Neutrophil (primary cell): Measurements from ENCODE around the gene SH3BGRL2.
"Not testable (repeated sequence)": the region's sequence is repeated elsewhere in the genome, so short reads cannot be mapped to it uniquely, and the experiment has no call there.

ENCODE experiments used
- H3K27ac ChIP-seq: fragments of 200-600 bp; sonication (generic); 2 replicates; pipeline ENCODE4 v1.5.1; 2016; ENCODE audit warnings: mild to moderate bottlenecking, moderate library complexity
- H3K27me3 ChIP-seq: fragments of 200-600 bp; sonication (generic); 2 replicates; pipeline ENCODE4 v1.6.0; 2016; ENCODE audit warnings: mild to moderate bottlenecking
- H3K36me3 ChIP-seq: fragments of 200-600 bp; sonication (generic); 2 replicates; pipeline ENCODE4 v1.5.1; 2017
- H3K4me1 ChIP-seq, 2 experiments: fragments of 200-600 bp in 1 of 2; sonication (generic) in 1 of 2; 1 replicate in 1 of 2; 2 replicates in 1 of 2; pipeline versions ENCODE4 v1.5.1 to v1.6.1; 2013 to 2016; ENCODE audit warnings: low read depth in 1 of 2, low read length in 1 of 2, mild to moderate bottlenecking in 1 of 2, moderate library complexity in 1 of 2; ENCODE audit not compliant: control insufficient read depth in 1 of 2, insufficient read depth in 1 of 2
- H3K4me3 ChIP-seq, 2 experiments: fragments of 200-600 bp in 1 of 2; sonication (generic) in 1 of 2; 1 replicate in 1 of 2; 2 replicates in 1 of 2; pipeline ENCODE4 v1.5.1; 2013 to 2016; ENCODE audit warnings: low read depth in 1 of 2, low read length in 1 of 2, mild to moderate bottlenecking in 1 of 2, moderate library complexity in 1 of 2
- H3K9me3 ChIP-seq: fragments of 200-600 bp; sonication (generic); 2 replicates; pipeline ENCODE4 v1.5.1; 2016
- CTCF ChIP-seq: fragments of 200-600 bp; sonication (generic); IDR thresholded peaks from 2 replicates; pipeline ENCODE4 v1.5.1; 2016; ENCODE audit warnings: antibody characterized with exemption

The SH3BGRL2 gene

GRCh38 chr6:79731471-79731870, 100.3 kb downstream of the SH3BGRL2 start:
- H3K9me3 ChIP-seq = no peaks in the 10 kb centered on the region
- H3K27ac ChIP-seq = no peak overlapping the region
- no peaks in the 10 kb centered on the region for H3K36me3 ChIP-seq
- H3K4me3 ChIP-seq = no peak overlapping the region
- no peaks in the 10 kb centered on the region for H3K27me3 ChIP-seq
- no peak for TF ChIP-seq CTCF
- no peaks in the 10 kb centered on the region for H3K4me1 ChIP-seq

- Histone ChIP-seq H3K27ac (no peak overlapping the region), H3K36me3 (no peaks in the 10 kb centered on the region), H3K4me1 (no peaks in the 10 kb centered on the region), H3K27me3 (no peaks in the 10 kb centered on the region), H3K9me3 (no peaks in the 10 kb centered on the region), H3K4me3 (no peak overlapping the region)
- TF ChIP-seq CTCF = no peak
Measured at GRCh38 chr6:79733388-79733787, 102.3 kb downstream of the SH3BGRL2 start.

DNA sequence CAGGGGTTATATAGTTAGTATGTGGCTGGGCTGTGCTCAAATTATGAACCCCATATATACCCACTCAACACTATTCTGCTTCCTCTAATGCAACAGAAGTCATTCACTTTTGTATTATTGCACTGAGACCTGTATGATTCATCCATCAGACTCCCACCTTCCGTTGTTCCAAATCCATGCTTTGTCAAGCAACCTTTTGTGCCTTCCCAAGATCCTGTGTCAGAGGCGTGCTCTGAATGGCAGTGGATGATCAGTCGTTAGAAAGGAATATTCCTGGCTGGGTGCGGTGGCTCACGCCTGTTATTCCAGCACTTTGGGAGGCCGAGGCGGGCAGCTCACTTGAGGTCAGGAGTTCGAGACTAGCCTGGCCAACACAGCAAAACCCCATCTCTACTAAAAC, 103.2 kb downstream of the SH3BGRL2 start:
- no peak overlapping the region for H3K27ac ChIP-seq
- H3K4me1 ChIP-seq = no peaks in the 10 kb centered on the region

GRCh38 chr6:79735183-79735582, 104.1 kb downstream of the SH3BGRL2 start:
- Histone ChIP-seq H3K36me3 (no peaks in the 10 kb centered on the region), H3K27me3 (no peaks in the 10 kb centered on the region), H3K4me3 (no peak overlapping the region), H3K9me3 (no peaks in the 10 kb centered on the region), H3K27ac (no peak overlapping the region), H3K4me1 (no peaks in the 10 kb centered on the region)
- TF ChIP-seq CTCF = no peak

More for the DNA sequence above, 103.2 kb downstream of the SH3BGRL2 start:
- no peaks in the 10 kb centered on the region for H3K9me3 ChIP-seq
- no peak overlapping the region for H3K4me3 ChIP-seq
- no peak for TF ChIP-seq CTCF
- no peaks in the 10 kb centered on the region for H3K36me3 ChIP-seq
- no peaks in the 10 kb centered on the region for H3K27me3 ChIP-seq

DNA sequence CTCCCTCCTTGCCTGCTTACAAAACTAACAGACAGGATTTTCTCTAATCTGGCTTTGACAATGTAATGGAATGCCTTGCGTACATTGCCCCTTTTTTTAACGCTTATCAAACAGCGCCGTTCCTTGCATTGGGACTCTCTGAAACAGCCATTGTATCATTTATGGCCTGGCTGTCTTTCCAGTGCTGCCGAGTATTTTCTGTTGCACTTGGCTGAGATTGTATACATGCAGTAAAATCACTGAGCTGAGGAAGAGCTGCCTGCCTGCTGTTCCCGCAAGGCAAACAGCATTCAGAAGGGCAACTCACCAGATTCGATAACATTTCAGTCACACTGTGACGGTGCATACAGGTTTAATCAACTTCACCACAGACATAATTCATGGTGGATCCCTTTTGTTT, 106.0 kb downstream of the SH3BGRL2 start:
- no peaks in the 10 kb centered on the region for H3K36me3 ChIP-seq
- TF ChIP-seq CTCF = no peak
- H3K27me3 ChIP-seq = no peaks in the 10 kb centered on the region
- H3K4me1 ChIP-seq = no peaks in the 10 kb centered on the region
- no peak overlapping the region for H3K27ac ChIP-seq
- no peak overlapping the region for H3K4me3 ChIP-seq
- H3K9me3 ChIP-seq = no peaks in the 10 kb centered on the region

DNA sequence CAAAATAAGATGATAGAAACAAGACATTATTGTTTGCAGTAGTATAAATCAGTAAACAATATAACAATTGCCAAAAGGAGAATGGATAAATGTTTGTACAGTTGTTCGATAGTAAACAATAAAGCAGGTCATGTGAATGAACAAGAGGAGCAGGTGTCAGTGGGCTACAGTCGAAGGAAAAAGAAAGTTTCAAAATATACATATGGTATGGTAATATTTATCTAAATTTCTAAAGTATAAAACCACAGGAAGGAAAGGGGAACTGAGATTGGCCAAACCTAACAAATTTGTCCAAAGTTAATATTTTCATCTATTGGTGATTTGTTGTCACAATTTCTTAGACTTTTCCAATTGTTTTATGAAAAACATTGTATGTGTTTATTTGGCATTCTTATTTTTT, 110.9 kb downstream of the SH3BGRL2 start:
- Histone ChIP-seq H3K9me3 (no peaks in the 10 kb centered on the region), H3K36me3 (no peaks in the 10 kb centered on the region), H3K27me3 (no peaks in the 10 kb centered on the region), H3K4me3 (no peak overlapping the region), H3K27ac (no peak overlapping the region), H3K4me1 (no peaks in the 10 kb centered on the region)
- no peak for TF ChIP-seq CTCF

DNA sequence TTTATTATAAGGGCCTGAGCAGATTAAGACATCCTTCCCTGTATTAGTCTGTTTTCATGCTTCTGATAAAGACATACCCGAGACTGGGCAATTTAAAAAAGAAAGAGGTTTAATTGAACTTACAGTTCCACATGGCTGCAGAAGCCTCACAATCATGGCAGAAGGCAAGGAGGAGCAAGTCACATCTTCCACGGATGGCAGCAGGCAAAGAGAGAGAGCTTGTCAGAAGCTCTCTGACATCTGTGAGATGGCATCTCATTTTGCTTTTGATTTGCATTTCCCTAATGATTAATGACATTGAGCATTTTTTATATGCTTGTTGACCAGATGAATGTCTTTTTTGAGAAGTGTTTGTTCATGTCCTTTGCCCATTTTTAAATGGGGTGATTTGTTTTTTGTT, 114.2 kb downstream of the SH3BGRL2 start:
- H3K27me3 ChIP-seq, H3K9me3 ChIP-seq, H3K27ac ChIP-seq, H3K4me1 ChIP-seq, H3K36me3 ChIP-seq, H3K4me3 ChIP-seq: not testable (repeated sequence)

DNA sequence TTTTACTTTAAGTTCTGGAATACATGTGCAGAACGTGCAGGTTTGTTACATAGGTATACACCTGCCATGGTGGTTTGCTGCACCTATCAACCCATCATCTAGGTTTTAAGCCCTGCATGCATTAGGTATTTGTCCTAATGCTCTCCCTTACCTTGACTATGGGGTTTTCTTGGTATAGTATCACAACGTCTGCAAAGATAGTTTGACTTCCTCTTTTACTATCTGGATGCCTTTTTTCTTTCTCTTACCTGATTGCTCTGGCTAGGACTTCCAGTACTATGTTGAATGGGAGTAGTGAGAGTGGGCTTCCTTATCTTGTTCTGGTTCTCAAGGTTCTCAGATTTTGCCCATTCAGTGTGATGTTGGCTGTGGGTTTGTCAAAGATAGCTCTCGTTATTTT, 115.2 kb downstream of the SH3BGRL2 start:
- not testable (repeated sequence) for H3K9me3 ChIP-seq

More for the DNA sequence above, 115.2 kb downstream of the SH3BGRL2 start:
- not testable (repeated sequence) for H3K27me3 ChIP-seq, H3K36me3 ChIP-seq, H3K4me3 ChIP-seq, H3K27ac ChIP-seq, H3K4me1 ChIP-seq
